Endodermal cell (in vitro differentiated cells): ENCODE measurements around the gene TSSC4. TPM values are rescaled to one million over a fixed set of nuclear protein-coding genes. Genes with fewer than 3 reads are reported as not detected.

Source experiments
- DNase-seq: peaks from one replicate; pipeline ENCODE4 v3.0.0-alpha.2; 2017
- H3K27ac ChIP-seq: 2 replicates; pipeline ENCODE4 v1.5.1; 2013; ENCODE audit warnings: mild to moderate bottlenecking, low read depth, low read length, moderate library complexity
- H3K27me3 ChIP-seq: 2 replicates; pipeline ENCODE4 v1.6.1; 2013; ENCODE audit warnings: mild to moderate bottlenecking, low read length, moderate library complexity; ENCODE audit not compliant: insufficient read depth, control insufficient read depth, poor library complexity, severe bottlenecking
- H3K36me3 ChIP-seq: 2 replicates; pipeline ENCODE4 v1.7.0; 2013; ENCODE audit warnings: mild to moderate bottlenecking, low read length, moderate library complexity; ENCODE audit not compliant: control insufficient read depth, insufficient read depth
- H3K4me1 ChIP-seq: one replicate; pipeline ENCODE4 v1.7.0; 2013; ENCODE audit warnings: low read length; ENCODE audit not compliant: control insufficient read depth, insufficient read depth
- H3K4me3 ChIP-seq: 2 replicates; pipeline ENCODE4 v1.5.1; 2013; ENCODE audit warnings: mild to moderate bottlenecking, low read length, moderate library complexity
- H3K9ac ChIP-seq: 2 replicates; pipeline ENCODE4 v1.6.1; 2013; ENCODE audit warnings: mild to moderate bottlenecking, low read length, moderate library complexity; ENCODE audit not compliant: poor library complexity, severe bottlenecking; ENCODE audit errors: extremely low read depth
- H3K9me3 ChIP-seq: 2 replicates; pipeline ENCODE4 v1.6.1; 2013; ENCODE audit warnings: mild to moderate bottlenecking, low read length, moderate library complexity; ENCODE audit not compliant: control insufficient read depth
- H3K27ac Mint-ChIP-seq: 2 replicates; pipeline ENCODE4 v1.8.0; 2020; ENCODE audit warnings: mixed read lengths
- H3K27me3 Mint-ChIP-seq: 2 replicates; pipeline ENCODE4 v1.8.0; 2021; ENCODE audit warnings: mild to moderate bottlenecking, mixed read lengths; ENCODE audit not compliant: insufficient read depth
- H3K36me3 Mint-ChIP-seq: 2 replicates; pipeline ENCODE4 v1.8.0; 2020; ENCODE audit warnings: low read depth, mixed read lengths
- H3K4me1 Mint-ChIP-seq: 2 replicates; pipeline ENCODE4 v1.8.0; 2020; ENCODE audit warnings: mixed read lengths
- H3K4me3 Mint-ChIP-seq: 2 replicates; pipeline ENCODE4 v1.8.0; 2020; ENCODE audit warnings: mild to moderate bottlenecking, moderate library complexity, mixed read lengths
- H3K9me3 Mint-ChIP-seq: 2 replicates; pipeline ENCODE4 v1.8.0; 2020; ENCODE audit warnings: mild to moderate bottlenecking, mixed read lengths
- CTCF ChIP-seq: fragments of 200-600 bp; sonication (generic); conservative IDR thresholded peaks from 2 replicates; pipeline ENCODE4 v1.5.0; 2021; ENCODE audit warnings: antibody characterized with exemption, mild to moderate bottlenecking
- WGBS, 2 experiments: methylation state at CpG; one replicate each; pipeline versions ENCODE4 v1.1.5 to v1.1.7; 2013; ENCODE audit warnings: missing lambda C conversion rate in 2 of 2, mixed read lengths in 1 of 2; ENCODE audit not compliant: insufficient coverage in 1 of 2, insufficient read length in 1 of 2; 5-methylcytosine and 5-hydroxymethylcytosine counted together
- total RNA-seq, 2 donors: library from RNA; stranded (reverse); fragmentation: NEBNext Ultra II Directional in 1 of 2; extraction: Animal tissue kit (Norgen Biotek cat#: 25700) in 1 of 2; gene quantifications; 2 replicates in 1 of 2; 3 replicates in 1 of 2; pipeline ENCODE4 v1.2.1, GENCODE V29; 2021

The TSSC4 gene
- total RNA-seq, 2 donors from 2014 or later = 47.2 to 51.1 TPM

GRCh38 chr11:2395211-2395730 lies 5.3 kb upstream of the TSSC4 start:
- peaks cover 25% of the 10 kb centered on the region for H3K36me3 ChIP-seq
- H3K27ac ChIP-seq = no peak overlapping the region
- Mint-ChIP-seq H3K4me3 (no peak overlapping the region), H3K27ac (no peak overlapping the region), H3K9me3 (no peaks in the 10 kb centered on the region), H3K27me3 (no peaks in the 10 kb centered on the region), H3K36me3 (peaks cover 19% of the 10 kb centered on the region), H3K4me1 (no peaks in the 10 kb centered on the region)
- WGBS, 2 experiments = 96 to 98% methylated on average over 22 to 26 of the region's 26 CpGs
- no peak overlapping the region for H3K4me3 ChIP-seq
- no peak for DNase-seq
- H3K9ac ChIP-seq = no peak overlapping the region
- no peaks in the 10 kb centered on the region for H3K27me3 ChIP-seq
- TF ChIP-seq CTCF = no peak
- no peaks in the 10 kb centered on the region for H3K9me3 ChIP-seq
- H3K4me1 ChIP-seq = no peaks in the 10 kb centered on the region

DNA sequence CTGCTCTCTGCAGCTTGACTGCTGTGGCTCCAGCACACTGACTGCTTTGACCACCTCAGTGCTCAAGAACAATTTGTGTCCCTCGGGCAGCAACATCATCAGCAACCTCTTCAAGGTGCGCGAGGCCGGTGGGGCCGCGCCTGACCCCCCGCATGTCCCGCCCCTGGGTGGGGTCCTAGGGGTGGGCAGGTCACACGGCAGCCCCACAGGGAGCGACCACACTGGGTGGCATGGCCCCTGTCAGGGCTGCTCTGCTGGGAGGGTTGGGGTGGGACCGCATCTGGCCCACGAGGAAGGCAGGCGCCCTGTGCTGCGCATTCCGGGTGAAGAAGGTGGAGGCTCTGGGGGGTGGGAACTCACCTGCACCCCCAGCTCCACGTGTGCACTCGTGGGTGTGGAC lies 4.7 kb upstream of the TSSC4 start:
- no peaks in the 10 kb centered on the region for H3K4me1 Mint-ChIP-seq
- TF ChIP-seq CTCF = no peak
- H3K27me3 ChIP-seq = no peaks in the 10 kb centered on the region
- no peak overlapping the region for H3K9ac ChIP-seq
- no peaks in the 10 kb centered on the region for H3K9me3 Mint-ChIP-seq
- H3K27ac ChIP-seq = no peak overlapping the region
- H3K36me3 Mint-ChIP-seq = peaks cover 15% of the 10 kb centered on the region
- WGBS, 2 experiments = 98 to 100% methylated on average over 3 to 17 of the region's 17 CpGs
- H3K4me1 ChIP-seq = no peaks in the 10 kb centered on the region
- no peak overlapping the region for H3K4me3 Mint-ChIP-seq
- no peak overlapping the region for H3K4me3 ChIP-seq
- peaks cover 25% of the 10 kb centered on the region for H3K36me3 ChIP-seq
- H3K27ac Mint-ChIP-seq = no peak overlapping the region
- no peaks in the 10 kb centered on the region for H3K9me3 ChIP-seq
- no peak for DNase-seq
- no peaks in the 10 kb centered on the region for H3K27me3 Mint-ChIP-seq

- TF ChIP-seq CTCF = no peak
- WGBS, 2 experiments = 93 to 94% methylated on average over 22 to 26 of the region's 26 CpGs
- Mint-ChIP-seq H3K9me3 (no peaks in the 10 kb centered on the region), H3K4me3 (no peak overlapping the region), H3K36me3 (peaks cover 15% of the 10 kb centered on the region), H3K27me3 (no peaks in the 10 kb centered on the region), H3K4me1 (peaks cover 3% of the 10 kb centered on the region), H3K27ac (no peak overlapping the region)
- Histone ChIP-seq H3K36me3 (peaks cover 25% of the 10 kb centered on the region), H3K4me3 (no peak overlapping the region), H3K27ac (no peak overlapping the region), H3K9me3 (no peaks in the 10 kb centered on the region), H3K4me1 (no peaks in the 10 kb centered on the region), H3K27me3 (no peaks in the 10 kb centered on the region), H3K9ac (no peak overlapping the region)
- no peak for DNase-seq
These were observed 4.1 kb upstream of the TSSC4 start for GRCh38 chr11:2396471-2396870.
